Measurements from ENCODE around the gene EHMT1.
"Not testable (repeated sequence)": the region's sequence is repeated elsewhere in the genome, so short reads cannot be mapped to it uniquely, and the experiment has no call there.

Gene EHMT1

GRCh38 chr9:137592767-137593166 is 26.0 kb upstream of the EHMT1 start:
- no peaks in the 10 kb centered on the region for H3K9me3 ChIP-seq (ENCODE audit: control insufficient read depth, insufficient read depth, low read length)
- no peaks in the 10 kb centered on the region for H3K27me3 ChIP-seq (ENCODE audit: control insufficient read depth, insufficient read depth, low read length)
- 0 out of 2 replicates have a peak, but pooled peaks cover 6% of the 10 kb centered on the region for H3K4me1 ChIP-seq (ENCODE audit: control insufficient read depth, insufficient read depth, low read length)
- peaks cover 13% of the 10 kb centered on the region for H3K36me3 ChIP-seq (ENCODE audit: control insufficient read depth, insufficient read depth, low read length)
- H3K9ac ChIP-seq (ENCODE audit: low read depth, low read length) = no peak overlapping the region
- H3K27ac ChIP-seq (ENCODE audit: low read depth, low read length) = no peak overlapping the region
- H3K4me3 ChIP-seq (ENCODE audit: low read depth, low read length) = no peak overlapping the region

GRCh38 chr9:137593176-137593575 is 25.6 kb upstream of the EHMT1 start:
- Histone ChIP-seq H3K27me3 (ENCODE audit: control insufficient read depth, insufficient read depth, low read length) (no peaks in the 10 kb centered on the region), H3K4me1 (ENCODE audit: control insufficient read depth, insufficient read depth, low read length) (0 out of 2 replicates have a peak, but pooled peaks cover 6% of the 10 kb centered on the region), H3K9ac (ENCODE audit: low read depth, low read length) (no peak overlapping the region), H3K27ac (ENCODE audit: low read depth, low read length) (no peak overlapping the region), H3K36me3 (ENCODE audit: control insufficient read depth, insufficient read depth, low read length) (peaks cover 9% of the 10 kb centered on the region), H3K9me3 (ENCODE audit: control insufficient read depth, insufficient read depth, low read length) (no peaks in the 10 kb centered on the region), H3K4me3 (ENCODE audit: low read depth, low read length) (no peak overlapping the region)

GRCh38 chr9:137596577-137596976 is 22.2 kb upstream of the EHMT1 start:
- not testable (repeated sequence) for H3K4me3 ChIP-seq (ENCODE audit: low read depth, low read length); H3K36me3 ChIP-seq (ENCODE audit: control insufficient read depth, insufficient read depth, low read length); H3K9me3 ChIP-seq (ENCODE audit: control insufficient read depth, insufficient read depth, low read length); H3K4me1 ChIP-seq (ENCODE audit: control insufficient read depth, insufficient read depth, low read length); H3K9ac ChIP-seq (ENCODE audit: low read depth, low read length); H3K27ac ChIP-seq (ENCODE audit: low read depth, low read length); H3K27me3 ChIP-seq (ENCODE audit: control insufficient read depth, insufficient read depth, low read length)

GRCh38 chr9:137598943-137599342 is 19.9 kb upstream of the EHMT1 start:
- Histone ChIP-seq H3K27me3 (ENCODE audit: control insufficient read depth, insufficient read depth, low read length) (0 out of 2 replicates have a peak, but pooled peaks cover 2% of the 10 kb centered on the region), H3K4me1 (ENCODE audit: control insufficient read depth, insufficient read depth, low read length) (no peaks in the 10 kb centered on the region), H3K9me3 (ENCODE audit: control insufficient read depth, insufficient read depth, low read length) (no peaks in the 10 kb centered on the region), H3K9ac (ENCODE audit: low read depth, low read length) (no peak overlapping the region), H3K27ac (ENCODE audit: low read depth, low read length) (no peak overlapping the region), H3K36me3 (ENCODE audit: control insufficient read depth, insufficient read depth, low read length) (no peaks in the 10 kb centered on the region), H3K4me3 (ENCODE audit: low read depth, low read length) (no peak overlapping the region)

- no peak overlapping the region for H3K27ac ChIP-seq (ENCODE audit: low read depth, low read length)
- H3K9ac ChIP-seq (ENCODE audit: low read depth, low read length) = no peak overlapping the region
- peaks cover 8% of the 10 kb centered on the region for H3K27me3 ChIP-seq (ENCODE audit: control insufficient read depth, insufficient read depth, low read length)
- no peaks in the 10 kb centered on the region for H3K9me3 ChIP-seq (ENCODE audit: control insufficient read depth, insufficient read depth, low read length)
- H3K4me1 ChIP-seq (ENCODE audit: control insufficient read depth, insufficient read depth, low read length) = peaks cover 6% of the 10 kb centered on the region; the same call in 1 of the 2 replicates
- no peak overlapping the region for H3K4me3 ChIP-seq (ENCODE audit: low read depth, low read length)
- no peaks in the 10 kb centered on the region for H3K36me3 ChIP-seq (ENCODE audit: control insufficient read depth, insufficient read depth, low read length)
Measured at GRCh38 chr9:137602661-137603060, 16.1 kb upstream of the EHMT1 start.

GRCh38 chr9:137603879-137604278 is 14.9 kb upstream of the EHMT1 start:
- Histone ChIP-seq H3K36me3 (ENCODE audit: control insufficient read depth, insufficient read depth, low read length) (no peaks in the 10 kb centered on the region), H3K9ac (ENCODE audit: low read depth, low read length) (no peak overlapping the region), H3K27ac (ENCODE audit: low read depth, low read length) (no peak overlapping the region), H3K9me3 (ENCODE audit: control insufficient read depth, insufficient read depth, low read length) (no peaks in the 10 kb centered on the region), H3K4me1 (ENCODE audit: control insufficient read depth, insufficient read depth, low read length) (peaks cover 6% of the 10 kb centered on the region; the same call in 1 of the 2 replicates), H3K27me3 (ENCODE audit: control insufficient read depth, insufficient read depth, low read length) (peaks cover 8% of the 10 kb centered on the region), H3K4me3 (ENCODE audit: low read depth, low read length) (0 out of 2 replicates have a peak overlapping the region, but pooled peaks have one; percentile 45)

- no peak overlapping the region for H3K9ac ChIP-seq (ENCODE audit: low read depth, low read length)
- no peaks in the 10 kb centered on the region for H3K9me3 ChIP-seq (ENCODE audit: control insufficient read depth, insufficient read depth, low read length)
- H3K4me1 ChIP-seq (ENCODE audit: control insufficient read depth, insufficient read depth, low read length) = peaks cover 6% of the 10 kb centered on the region; the same call in 1 of the 2 replicates
- peaks cover 8% of the 10 kb centered on the region for H3K27me3 ChIP-seq (ENCODE audit: control insufficient read depth, insufficient read depth, low read length)
- H3K36me3 ChIP-seq (ENCODE audit: control insufficient read depth, insufficient read depth, low read length) = no peaks in the 10 kb centered on the region
- H3K4me3 ChIP-seq (ENCODE audit: low read depth, low read length) = peak overlapping the region; percentile 45; the same call in 1 of the 2 replicates
- no peak overlapping the region for H3K27ac ChIP-seq (ENCODE audit: low read depth, low read length)
Measured at GRCh38 chr9:137604345-137605086, 14.3 kb upstream of the EHMT1 start.

GRCh38 chr9:137605121-137606004 is 13.4 kb upstream of the EHMT1 start, which contains the start of gene ARRDC1:
ARRDC1 (plus strand) TSS chr9:137605686; CDS start chr9:137605718, 32 bp downstream.
- Histone ChIP-seq H3K27ac (ENCODE audit: low read depth, low read length) (peak within 1 kb of the TSS; percentile 76), H3K27me3 (ENCODE audit: control insufficient read depth, insufficient read depth, low read length) (peaks cover 8% of the 10 kb centered on the region), H3K9me3 (ENCODE audit: control insufficient read depth, insufficient read depth, low read length) (no peaks in the 10 kb centered on the region), H3K9ac (ENCODE audit: low read depth, low read length) (peak within 1 kb of the TSS; percentile 64; the same call in 1 of the 2 replicates), H3K36me3 (ENCODE audit: control insufficient read depth, insufficient read depth, low read length) (no peaks in the 10 kb centered on the region), H3K4me3 (ENCODE audit: low read depth, low read length) (peak within 1 kb of the TSS; percentile 80), H3K4me1 (ENCODE audit: control insufficient read depth, insufficient read depth, low read length) (peaks cover 6% of the 10 kb centered on the region; the same call in 1 of the 2 replicates)

- H3K27me3 ChIP-seq (ENCODE audit: control insufficient read depth, insufficient read depth, low read length) = peaks cover 8% of the 10 kb centered on the region
- peaks cover 6% of the 10 kb centered on the region; the same call in 1 of the 2 replicates for H3K4me1 ChIP-seq (ENCODE audit: control insufficient read depth, insufficient read depth, low read length)
- H3K9ac ChIP-seq (ENCODE audit: low read depth, low read length) = peak overlapping the region; percentile 64; the same call in 1 of the 2 replicates
- peak overlapping the region; percentile 76 for H3K27ac ChIP-seq (ENCODE audit: low read depth, low read length)
- H3K4me3 ChIP-seq (ENCODE audit: low read depth, low read length) = peak overlapping the region; percentile 80
- no peaks in the 10 kb centered on the region for H3K36me3 ChIP-seq (ENCODE audit: control insufficient read depth, insufficient read depth, low read length)
- no peaks in the 10 kb centered on the region for H3K9me3 ChIP-seq (ENCODE audit: control insufficient read depth, insufficient read depth, low read length)
Measured at GRCh38 chr9:137606005-137606621, 12.7 kb upstream of the EHMT1 start.

GRCh38 chr9:137606734-137607138 is 12.1 kb upstream of the EHMT1 start:
- Histone ChIP-seq H3K4me1 (ENCODE audit: control insufficient read depth, insufficient read depth, low read length) (peaks cover 8% of the 10 kb centered on the region; the same call in 1 of the 2 replicates), H3K9me3 (ENCODE audit: control insufficient read depth, insufficient read depth, low read length) (no peaks in the 10 kb centered on the region), H3K27ac (ENCODE audit: low read depth, low read length) (no peak overlapping the region), H3K27me3 (ENCODE audit: control insufficient read depth, insufficient read depth, low read length) (peaks cover 8% of the 10 kb centered on the region), H3K4me3 (ENCODE audit: low read depth, low read length) (peak overlapping the region; percentile 80), H3K9ac (ENCODE audit: low read depth, low read length) (no peak overlapping the region), H3K36me3 (ENCODE audit: control insufficient read depth, insufficient read depth, low read length) (no peaks in the 10 kb centered on the region)

Measured in HUES48 (cell line).